GM19193 (cell line): ENCODE measurements around the gene CRACDL.

Experiments
- POLR2A ChIP-seq: IDR thresholded peaks from 4 replicates; pipeline ENCODE4 v1.6.1; 2011; ENCODE audit not compliant: insufficient read depth, insufficient read length; ENCODE audit errors: extremely low read depth

Gene CRACDL

DNA sequence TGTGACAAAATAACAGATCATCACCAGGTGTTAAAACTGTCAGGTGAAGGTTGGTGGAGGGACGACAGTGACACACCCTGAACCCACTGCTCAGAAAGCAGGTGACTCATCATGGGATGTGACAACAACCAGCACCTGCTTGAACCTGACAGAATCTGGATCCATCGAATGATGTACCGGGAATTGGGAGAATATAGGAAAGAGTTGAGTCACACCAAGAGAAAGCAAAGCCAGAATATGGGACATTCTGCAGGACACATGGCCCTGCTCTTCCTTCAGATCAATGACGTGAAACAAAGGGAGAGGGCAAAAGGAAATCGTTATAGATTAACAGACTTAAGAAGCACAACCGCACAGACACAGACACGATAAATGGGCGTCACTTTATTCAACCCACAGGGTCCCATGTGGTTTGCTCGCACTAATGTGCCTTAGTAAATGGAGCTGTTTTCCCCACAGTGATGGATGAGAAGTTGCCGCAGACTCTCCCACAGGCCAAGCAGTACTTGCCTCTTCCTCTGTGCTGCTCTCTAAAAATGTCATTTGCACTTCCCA lies 100.1 kb downstream of the CRACDL start:
- TF ChIP-seq POLR2A = no peak

DNA sequence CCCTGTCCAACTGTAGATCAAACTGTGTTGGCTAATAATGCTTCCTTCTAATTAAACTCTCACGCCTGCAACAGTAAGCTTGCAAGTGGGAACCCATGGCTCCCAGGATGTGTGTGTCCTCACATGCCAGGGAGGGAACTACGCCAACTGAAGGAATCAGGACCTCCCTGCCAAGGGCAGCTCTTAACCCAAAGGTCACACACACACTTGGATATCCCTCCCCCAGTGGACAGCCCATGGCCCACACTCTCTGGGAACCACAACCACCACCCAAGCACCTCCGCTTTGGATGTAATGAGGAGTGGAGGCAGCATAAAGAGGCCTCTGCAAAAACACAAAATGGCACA lies 102.1 kb downstream of the CRACDL start:
- no peak for TF ChIP-seq POLR2A

DNA sequence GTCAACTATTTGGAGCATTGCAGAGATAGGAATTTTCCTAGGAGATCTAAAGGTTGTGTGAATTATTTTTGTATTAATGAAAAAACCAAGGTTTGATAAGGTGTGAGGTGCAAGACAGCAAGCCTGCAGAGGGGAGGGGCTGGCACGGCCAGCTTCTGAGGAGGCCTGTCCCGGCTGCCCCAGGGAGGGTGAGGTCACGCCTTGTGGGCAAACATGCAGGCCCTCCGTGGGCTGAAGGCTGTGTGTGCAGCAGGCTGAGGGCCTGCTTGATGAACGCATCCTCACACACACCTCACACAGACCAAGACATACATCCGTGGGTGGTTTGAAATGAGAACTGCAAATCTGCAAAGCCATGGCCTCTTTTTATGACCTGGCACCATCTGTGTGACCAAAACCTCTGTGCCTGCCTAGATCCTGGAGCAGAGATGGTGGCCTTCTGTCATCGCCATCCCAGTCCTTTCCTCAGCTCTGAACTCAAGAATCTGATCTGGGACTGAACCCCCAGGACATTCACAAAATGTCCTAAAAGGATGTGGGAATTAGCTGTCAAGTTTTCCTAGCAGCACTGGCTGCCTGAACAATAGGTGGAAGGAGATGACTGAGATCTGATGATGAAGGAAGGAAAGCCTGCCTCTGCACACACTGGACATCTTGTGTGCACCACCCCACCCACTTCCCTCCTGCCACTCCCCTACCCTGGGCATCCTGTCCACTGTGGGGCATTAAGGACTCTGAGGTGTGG lies 102.7 kb downstream of the CRACDL start:
- no peak for TF ChIP-seq POLR2A

DNA sequence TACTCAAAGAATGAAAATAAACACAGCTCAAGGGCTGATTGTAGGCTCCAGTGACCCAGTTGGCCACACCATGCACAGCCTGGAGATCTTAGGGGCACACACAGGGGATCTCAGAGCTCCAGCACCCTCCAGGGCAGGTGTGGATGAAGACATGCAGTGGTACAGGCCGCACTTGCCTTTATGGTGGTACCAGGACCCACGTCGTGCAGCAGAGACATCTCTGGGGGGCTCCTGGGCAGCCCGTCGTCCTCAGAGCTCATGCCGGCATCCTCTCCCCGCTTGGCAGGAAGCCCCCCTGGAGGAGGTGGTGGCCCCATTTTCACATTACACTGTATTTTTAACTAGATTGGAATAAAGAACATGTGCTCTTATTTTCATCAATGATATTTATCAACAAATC lies 103.9 kb downstream of the CRACDL start:
- no peak for TF ChIP-seq POLR2A

DNA sequence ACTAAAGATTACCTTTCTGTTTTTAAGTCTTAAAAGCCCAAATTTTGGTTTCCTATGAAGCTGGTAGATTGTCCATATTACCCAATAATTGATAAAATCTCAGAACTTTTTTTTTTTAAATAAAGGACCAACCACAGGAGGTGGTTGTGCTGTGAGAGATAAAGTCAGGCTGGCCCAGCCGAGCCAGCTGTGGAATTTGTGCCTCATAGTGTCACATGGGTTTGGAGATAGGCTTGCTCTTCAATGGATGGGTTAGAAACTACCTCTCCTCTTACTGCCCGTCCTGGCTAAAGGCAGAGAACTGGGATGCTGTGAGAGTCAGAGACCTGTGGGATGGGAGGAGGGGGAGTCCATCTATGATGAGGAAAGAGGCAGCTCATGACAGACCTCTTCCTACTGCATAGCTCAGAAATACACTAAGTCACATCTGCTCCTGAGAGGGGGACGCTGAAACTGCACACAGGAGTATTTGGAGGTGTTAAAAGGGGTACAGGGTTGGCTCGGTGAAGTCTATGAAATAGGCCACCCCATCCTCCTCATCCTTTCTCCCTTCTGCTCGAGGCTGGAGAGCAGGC lies 105.4 kb downstream of the CRACDL start:
- no peak for TF ChIP-seq POLR2A

DNA sequence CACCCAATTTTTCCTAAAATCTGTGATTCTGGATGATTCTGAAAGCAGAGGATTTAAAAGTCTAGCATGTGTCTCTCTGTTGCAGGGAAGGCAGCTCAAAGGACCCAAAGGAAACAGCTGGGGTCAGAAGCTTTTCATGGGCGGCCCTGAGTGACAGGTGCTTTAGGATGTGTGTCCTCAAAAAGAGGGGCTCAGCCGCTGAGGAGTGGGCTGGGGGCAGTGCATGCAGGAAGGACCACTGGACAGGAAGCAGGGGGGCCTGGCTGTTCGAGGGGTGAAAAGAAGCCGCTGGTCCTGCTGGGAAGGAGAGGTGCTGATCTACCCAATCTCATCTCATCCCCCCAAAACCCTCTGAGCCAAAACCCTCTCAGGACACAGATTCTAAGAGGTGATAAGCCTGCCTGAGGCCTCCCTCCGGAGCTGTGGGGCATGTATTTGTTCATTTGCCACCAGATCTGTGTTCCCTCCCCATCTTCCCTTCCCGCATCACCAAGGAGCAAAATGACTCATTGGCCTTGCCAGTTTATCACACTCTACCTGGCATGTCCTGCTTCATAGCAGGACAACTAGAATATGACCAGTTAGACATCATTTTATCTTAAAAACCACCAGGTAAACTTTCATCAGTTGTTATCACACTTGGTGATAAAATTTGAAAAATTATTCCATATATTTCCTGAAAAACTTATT lies 106.3 kb downstream of the CRACDL start:
- no peak for TF ChIP-seq POLR2A

DNA sequence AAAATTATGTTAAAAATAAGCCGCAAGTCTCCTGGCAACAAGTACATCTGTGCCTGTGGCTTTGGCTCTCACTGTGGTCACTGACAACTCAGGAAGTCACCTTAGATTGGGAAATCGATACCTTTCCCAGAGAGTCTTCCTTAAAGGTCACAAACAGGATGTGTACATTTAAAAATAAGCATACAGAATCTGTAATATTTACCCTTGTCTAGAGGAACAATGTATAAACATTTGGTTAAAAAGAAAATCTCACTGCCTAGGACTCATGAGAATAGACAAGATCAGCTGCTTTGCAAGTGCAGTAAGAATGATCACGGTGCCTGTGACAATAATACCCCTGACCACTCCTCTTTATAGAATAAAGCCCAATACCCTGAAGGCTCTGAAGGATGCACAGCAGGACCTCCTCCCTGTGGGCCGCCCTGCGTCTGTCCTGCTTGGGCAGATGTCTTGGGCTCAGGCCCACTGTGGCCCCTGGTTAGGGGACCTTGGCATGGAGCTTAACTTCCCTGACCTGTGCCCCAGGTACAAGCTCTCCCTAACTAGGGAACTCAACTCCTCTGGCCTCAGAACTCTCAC lies 107.1 kb downstream of the CRACDL start:
- TF ChIP-seq POLR2A = no peak

DNA sequence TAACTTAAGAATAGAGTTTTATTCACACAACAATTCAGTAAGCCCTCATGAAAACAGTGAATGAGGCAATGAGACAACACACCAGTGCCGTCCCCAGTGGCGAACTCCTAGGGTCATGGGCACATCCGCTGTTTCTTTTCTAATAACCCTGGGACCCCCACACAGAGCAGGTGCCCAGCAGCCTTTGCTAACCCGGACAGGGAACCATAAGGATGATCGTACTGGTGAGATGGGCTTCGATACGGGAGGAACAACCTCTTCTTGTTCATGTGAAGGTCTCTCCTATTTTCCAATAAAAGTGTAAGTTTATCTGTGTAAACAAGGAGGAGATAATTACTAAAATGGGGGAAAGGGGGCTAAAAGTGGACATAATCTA lies 107.7 kb downstream of the CRACDL start:
- no peak for TF ChIP-seq POLR2A

DNA sequence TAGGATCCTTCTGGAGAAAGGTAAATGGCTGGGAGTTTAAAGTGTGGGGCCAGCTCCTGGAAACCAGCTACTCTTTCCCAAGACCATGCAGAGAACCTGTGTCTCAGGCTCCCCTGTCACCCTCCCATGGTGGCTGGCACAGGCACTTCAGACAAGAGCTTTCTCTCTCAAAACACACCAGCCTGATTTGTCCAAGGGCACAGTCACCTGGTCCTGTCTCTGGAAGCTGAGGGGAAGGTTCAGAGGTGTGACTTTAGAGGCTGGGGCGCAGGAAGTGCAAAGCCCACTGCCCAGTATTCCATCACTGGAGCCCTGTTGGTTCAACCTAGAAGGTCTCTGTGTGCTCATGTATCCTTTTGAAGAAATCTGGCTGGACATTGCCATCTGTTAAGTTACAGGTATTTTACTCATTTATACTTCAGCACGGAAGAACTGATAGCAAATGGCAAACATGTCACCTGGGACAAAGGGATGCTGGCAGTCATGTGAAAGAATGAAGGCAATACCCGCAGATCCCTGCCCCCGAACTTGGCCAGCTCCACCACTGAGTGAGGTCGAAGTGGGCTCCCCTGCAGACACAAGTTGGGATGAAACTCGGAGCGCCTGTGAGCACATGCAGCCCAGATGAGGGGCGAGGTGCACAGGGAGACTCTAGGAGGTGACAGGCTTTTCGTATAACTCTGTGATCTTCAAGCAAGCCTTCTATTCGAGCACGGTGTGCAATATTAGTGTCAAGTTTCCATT lies 108.2 kb downstream of the CRACDL start:
- no peak for TF ChIP-seq POLR2A

DNA sequence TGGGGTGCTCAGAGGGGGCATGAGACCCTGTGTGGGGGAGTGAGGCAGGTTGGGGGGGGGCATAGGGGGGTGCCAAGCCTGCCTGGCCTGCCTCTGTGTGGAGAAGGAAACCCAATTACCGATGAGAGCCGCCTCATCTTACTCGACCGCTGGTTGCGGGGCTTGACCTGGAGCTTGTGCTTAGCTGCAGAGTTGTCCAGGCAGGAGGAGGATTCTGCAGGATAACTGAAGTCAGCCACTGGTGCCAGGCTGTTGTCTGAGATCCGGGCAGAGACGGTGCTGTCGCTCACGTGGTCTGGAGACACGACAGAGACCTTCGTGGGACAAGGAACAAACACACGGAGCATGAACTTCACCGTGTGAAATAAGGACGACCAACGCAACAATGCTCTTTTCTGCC lies 109.2 kb downstream of the CRACDL start:
- TF ChIP-seq POLR2A = no peak

DNA sequence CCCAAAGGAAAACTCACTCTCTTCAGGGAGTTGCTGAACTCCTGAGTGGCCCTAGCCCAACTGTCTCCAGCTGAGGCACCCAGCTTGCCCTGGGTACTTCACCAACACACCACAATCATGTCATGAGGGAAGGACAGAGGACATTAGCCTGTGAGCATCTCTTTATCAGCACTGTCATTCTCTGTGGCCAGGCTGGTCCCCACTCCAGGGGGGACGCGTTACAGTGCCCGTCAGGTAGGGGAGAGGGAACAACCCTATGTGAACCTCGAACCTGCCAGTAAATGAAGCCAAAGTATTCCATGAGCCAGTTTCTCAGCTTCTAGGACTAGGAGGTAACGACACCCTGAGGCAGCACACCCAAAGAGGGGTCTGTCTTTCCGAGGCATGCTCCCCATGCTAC lies 110.2 kb downstream of the CRACDL start:
- no peak for TF ChIP-seq POLR2A

DNA sequence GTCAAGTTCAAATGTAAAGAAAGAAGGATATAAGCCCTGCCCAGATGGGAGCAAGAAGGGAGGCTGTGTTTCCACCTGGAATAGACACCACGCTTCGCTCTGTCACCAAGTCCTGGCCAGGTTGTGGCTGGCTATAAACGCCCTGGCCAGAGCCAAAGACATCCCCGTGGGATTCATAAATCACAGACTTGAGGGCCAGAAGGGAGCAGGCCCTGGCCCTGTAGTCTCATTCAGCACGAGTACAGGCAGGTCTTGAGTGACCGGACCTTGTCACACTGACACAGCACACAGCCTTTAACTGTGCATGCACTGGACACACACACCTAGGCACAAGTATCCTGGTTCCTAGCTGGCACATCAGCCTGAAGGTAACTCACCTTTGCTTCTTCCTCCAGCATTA lies 110.6 kb downstream of the CRACDL start:
- TF ChIP-seq POLR2A = no peak

DNA sequence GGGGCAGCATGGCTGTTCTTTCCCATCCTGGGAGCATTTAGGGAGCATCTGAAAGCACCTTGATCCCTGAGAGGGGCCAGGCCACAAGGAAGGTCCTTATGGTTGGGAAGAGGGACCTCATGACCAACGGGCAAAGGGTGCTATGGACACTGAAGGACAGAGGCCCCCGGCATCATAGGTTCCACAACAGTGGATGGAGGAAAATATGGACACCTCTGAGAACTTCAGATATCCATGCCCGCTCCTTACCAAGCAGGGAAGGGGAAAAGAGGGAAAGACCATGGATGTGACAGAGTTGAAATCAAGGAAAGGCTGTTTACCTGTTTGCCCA lies 111.0 kb downstream of the CRACDL start:
- no peak for TF ChIP-seq POLR2A

DNA sequence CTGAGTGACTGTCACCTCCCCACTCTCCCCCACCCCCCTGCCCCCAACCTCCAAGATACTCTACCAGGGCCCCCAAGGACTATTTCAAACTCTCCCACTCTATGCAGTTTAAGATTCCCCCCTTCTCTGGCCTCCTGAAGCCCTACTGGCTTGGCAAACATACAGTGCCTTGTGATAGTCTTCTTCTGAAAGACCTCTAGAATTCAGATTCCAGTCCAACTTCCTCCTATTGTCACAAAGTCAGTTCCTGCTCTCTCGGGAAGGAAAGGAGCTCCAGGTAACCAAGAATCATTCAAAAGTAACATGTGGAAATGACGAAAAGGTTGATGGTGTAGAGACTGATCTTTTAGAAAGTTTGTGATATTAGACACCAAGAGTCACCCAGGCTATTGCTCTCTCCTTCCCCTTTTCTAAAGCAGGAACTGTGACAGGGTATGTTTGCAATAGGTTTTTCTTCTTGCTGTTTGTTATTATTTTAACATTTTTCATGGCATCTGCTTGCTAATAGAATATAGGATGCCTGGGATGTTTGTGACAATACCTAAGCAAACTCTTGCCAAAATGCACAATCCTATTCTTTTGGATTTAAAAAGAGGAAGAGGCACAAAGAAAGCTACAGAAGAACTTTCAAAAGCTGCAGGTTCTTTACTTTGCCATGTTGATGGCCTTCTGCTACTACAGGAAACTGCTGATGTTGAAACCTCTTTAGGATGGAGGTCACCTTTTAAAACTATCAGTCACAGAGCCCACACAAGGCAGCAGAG lies 111.6 kb downstream of the CRACDL start:
- no peak for TF ChIP-seq POLR2A

DNA sequence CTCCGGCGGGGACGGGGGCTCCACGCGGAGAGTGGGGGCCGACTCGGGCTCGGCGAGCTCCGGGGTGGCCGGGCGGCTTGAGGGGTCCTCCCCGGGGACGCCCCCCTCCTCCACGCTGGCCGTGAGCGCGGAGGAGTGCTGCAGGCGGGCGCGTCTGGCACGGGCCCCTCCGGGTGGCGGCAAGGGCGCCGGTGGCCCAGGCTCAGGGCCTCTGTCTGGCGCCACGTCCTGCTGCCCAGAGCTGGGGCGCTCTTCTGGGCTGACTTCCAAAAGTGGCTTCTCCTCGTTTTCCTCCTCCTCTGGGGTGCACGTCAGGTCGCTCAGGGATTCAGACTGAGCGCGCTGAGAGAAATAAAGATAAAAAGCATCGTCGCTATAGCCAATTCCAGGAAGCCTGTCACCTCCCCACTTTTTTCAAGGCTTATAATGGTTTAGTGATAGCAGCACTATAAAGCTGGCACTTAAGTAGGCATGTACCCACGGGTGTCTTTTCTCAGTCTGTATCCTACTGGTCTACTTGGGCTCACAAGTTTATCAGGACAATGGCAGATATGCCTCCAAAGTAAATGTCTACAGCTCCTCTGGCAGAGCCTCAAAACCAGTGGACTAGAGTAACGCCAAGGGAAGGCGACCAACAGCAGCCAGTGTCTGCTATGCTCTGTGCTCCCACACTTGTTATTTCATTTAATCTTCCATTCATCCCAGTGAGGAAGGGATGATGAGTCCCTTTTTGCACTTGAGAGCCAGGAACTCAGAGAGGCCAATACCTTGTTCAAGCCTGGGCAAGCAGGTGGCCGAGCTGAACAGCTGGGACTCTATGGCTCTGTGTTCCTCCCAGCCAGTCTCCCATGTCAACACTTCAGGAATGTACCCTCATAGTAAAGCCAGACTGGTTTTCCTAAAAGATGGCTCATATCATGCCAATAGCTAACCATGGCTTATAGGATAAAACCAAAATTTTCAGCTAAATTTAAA lies 112.5 kb downstream of the CRACDL start:
- TF ChIP-seq POLR2A = no peak
